SK-N-DZ (cell line): ENCODE measurements around the gene RIPPLY2. TPM values are rescaled to one million over a fixed set of nuclear protein-coding genes. Genes with fewer than 3 reads are reported as not detected.
"Not testable (repeated sequence)": the region's sequence is repeated elsewhere in the genome, so short reads cannot be mapped to it uniquely, and the experiment has no call there.

Experiments used
- DNase-seq: peaks from one replicate; pipeline ENCODE4 v3.0.0-alpha.2; 2015; ENCODE audit warnings: low spot score
- polyA plus RNA-seq, 2 experiments: library from polyadenylated mRNA; depleted of rRNA; stranded (reverse); fragments of >200 nt; gene quantifications; 2 replicates each; pipeline ENCODE4 v1.2.3, GENCODE V29; 2014

Gene RIPPLY2, protein sequence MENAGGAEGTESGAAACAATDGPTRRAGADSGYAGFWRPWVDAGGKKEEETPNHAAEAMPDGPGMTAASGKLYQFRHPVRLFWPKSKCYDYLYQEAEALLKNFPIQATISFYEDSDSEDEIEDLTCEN
- 21.8 and 27.0 TPM in 2 replicates for polyA plus RNA-seq (2014; cell fraction: cytosol; rRNA removed)
- polyA plus RNA-seq (2014; cell fraction: nucleus; rRNA removed), result 11.6 and 16.2 TPM in 2 replicates

DNA sequence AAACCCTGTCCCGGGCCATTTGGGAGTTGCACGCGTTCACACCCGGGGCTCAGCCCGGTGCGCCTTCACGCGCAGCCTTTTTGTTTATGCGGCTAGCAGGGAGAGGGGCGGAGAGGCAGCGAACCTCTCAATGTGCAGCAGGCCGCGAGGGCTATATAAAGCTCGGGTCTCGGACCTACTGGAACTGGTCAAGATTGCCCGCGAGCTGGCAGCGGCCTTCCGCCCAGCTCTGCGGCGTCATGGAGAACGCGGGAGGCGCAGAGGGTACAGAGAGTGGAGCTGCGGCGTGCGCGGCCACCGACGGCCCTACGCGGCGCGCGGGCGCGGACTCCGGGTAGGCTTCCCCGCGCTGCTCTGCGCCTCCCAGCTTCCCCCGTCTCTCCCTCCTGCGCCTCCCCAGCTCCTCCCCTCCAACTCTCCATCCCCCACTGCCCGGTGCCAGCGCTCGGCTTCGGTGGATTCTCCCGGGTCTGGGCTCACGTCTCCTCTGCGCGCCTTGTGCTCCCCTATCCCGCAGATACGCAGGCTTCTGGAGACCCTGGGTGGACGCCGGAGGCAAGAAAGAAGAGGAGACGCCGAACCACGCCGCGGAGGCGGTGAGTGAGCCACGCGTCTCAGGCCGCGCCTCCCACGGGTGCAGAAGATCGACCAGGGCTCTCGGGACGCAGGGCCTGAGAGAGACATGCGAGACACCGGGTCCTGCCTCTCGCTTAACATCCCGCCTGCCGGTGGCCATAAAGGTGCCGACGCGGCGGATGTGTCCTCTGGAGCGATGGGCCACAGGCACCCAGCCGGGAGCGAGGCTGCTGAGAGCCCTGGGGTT is at the start of gene RIPPLY2:
TSS of gene RIPPLY2 (plus strand) at position 183 of the 823 bp plus-strand sequence. CDS start at position 240, 57 bp downstream.
- DNase-seq, result peak; percentile 80

DNA sequence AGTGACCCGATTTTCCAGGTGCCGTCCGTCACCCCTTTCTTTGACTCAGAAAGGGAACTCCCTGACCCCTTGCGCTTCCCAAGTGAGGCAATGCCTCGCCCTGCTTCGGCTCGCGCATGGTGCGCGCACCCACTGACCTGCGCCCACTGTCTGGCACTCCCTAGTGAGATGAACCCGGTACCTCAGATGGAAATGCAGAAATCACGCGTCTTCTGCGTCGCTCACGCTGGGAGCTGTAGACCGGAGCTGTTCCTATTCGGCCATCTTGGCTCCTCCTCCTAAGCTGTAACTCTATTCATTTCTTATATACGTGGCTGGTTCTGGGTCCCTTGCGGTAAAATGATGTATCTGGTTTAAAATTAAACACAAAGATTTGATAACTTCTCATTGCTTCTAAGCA is 49.7 kb upstream of the RIPPLY2 start:
- DNase-seq, result not testable (repeated sequence)

DNA sequence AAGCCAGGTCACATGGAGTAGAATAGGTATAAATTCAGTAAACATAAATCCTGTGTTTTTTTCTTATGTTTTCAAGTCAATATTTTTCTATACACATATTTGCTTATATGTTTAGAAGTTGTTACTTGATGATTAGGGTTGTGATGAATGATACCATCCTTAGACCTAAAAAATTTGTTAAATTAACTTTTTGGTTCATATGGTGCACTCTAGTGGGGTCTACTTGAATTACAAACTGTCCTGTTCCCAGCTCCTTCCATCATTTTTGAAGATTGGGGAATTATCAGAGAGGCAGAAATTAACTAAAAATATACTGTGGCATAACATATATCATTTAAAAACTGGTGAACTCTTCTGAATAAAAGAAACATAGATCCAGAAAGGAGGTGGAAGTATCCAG is 48.3 kb upstream of the RIPPLY2 start:
- no peak for DNase-seq

DNA sequence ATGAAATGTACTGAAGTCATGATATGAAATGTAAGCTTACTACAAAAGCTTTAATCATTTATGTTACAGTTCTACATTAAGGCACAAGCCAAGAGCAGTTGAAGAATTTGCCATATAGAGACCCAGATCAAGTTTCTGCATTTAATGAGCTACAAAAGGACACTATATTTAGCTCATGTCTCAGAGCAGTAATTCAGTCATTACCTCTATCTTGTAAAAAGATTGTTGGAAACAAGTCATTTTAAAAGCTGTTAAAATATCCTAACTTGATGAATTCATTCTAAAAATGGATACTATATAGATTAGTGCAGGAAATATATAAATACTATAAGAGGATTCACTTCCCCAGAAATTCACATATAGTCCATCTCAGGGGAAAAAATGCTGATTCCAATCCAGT is 45.2 kb upstream of the RIPPLY2 start:
- DNase-seq, result no peak

DNA sequence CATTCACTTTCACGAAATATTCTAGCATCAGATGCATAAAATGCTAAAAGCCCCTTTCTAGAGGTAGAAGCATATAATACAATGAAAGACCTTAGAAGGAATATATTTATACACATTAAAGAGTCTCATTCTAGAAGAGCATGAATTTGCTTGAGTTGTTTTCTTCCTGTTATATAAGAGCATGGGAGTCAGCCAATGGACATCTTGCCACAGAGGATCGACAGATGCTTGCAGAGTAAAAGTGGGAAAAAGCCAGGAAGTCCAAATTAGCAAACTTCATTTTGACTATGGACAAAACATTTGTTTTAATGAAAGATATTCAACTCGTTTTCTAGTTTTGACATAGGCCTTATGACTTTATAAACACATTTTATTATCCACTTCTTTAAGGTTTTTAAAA is 44.2 kb upstream of the RIPPLY2 start:
- DNase-seq, result no peak

DNA sequence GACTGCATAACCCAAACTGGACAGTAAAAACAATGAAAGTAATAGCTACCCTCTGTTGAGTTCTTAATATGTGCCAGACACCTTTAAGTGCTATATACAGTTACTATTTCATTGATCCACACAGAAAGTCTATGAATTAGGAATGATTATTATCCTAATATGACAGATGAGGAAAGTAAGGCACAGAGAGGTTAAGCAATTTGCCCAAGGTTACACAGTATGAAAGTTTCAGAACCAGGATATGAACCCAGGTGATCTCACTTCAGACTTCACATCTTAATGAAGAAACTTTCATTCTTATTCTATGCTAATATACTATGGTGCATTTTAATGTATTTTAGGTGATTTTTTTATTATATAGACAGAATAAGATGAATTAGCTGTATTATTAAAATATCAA is 40.6 kb upstream of the RIPPLY2 start:
- DNase-seq, result no peak

DNA sequence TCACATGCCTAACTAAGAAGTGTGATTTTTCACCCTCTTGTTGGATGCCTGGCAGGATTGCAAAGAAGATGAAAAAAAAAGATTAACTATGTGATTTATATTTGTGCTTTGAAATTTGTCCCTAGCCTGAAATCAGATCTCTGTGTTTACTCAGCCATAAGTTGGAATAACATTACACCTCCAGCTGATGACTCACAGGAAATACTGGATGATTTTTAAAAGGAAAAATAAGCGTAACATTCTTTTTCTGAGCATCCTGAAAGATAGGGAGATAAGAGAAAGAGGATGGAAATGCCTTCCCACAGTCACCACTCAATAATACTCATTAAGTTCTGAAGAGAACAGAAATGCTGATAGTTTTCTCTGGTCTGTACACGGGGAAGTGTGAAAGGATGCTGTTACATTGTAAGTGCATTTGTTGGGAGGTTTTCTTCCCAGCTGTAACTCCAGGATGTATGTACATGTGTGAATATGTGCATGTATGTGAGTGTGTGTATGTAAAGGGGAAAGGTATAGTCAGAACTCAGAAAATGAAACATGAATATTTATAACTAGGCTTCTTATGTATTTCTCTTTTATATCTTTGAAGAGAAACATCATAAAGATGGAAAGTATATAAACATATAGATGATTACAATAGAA is 37.4 kb upstream of the RIPPLY2 start:
- DNase-seq, result no peak

DNA sequence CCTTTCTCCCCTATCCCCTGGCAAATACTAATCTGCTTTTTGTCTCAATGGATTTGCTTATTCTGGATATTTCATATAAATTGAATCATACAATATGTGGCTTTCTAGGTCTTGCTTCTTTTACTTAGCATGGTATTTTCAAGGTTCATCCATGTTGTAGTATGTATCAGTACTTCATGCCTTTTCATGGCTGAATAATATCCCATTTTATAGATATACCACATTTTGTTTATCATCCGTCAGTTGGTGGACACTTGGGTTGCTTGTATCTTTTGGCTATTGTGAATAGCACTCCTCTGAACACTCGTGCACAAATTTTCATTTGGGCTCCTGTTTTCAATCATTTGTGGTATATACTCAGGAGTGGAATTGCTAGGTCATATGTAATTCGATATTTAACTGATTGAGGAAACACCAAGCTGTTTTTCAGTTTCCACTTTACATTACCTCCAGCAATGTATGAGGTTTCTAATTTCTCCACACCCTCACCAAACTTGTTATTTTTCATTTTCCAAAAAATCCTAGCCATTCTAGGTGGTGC is 30.5 kb upstream of the RIPPLY2 start:
- DNase-seq, result no peak

DNA sequence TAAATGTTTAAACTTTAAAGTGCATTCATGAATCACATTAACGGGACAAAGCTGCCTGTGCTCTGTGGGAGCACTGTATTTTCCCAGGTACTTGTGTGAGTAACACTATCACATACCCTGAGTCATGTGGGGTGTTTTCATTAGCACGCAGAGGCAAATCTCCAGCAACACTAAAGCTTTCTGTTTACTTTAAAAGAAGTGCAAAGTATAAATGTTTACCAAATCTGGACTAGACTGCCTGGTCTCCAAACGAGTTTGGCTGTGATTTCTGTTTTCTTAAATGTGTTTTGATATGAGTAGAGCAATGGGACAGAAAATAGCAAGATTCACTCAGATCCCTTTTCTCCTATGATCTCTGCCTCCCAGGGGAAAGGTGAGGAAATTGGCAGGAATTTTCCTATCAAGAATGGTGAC is 28.8 kb upstream of the RIPPLY2 start:
- no peak for DNase-seq

DNA sequence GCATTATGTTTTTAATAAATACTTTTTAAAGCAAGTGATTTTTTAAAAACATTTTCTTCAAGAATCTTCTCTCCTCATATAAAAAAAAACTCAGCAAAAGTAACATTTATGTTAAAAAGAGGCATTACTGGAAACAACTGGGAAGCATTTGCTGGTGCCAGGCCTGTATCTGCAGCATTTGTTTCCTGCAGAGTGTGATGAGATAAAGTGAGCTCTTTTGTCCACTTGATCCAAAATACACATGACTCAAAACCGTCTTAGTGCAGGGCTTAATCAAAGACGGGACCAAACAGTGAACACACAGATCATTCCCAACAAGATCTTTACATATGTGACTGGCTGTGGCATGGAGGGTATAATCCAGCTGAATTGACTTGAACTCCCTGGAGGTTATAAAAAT is 28.3 kb upstream of the RIPPLY2 start:
- DNase-seq, result no peak

DNA sequence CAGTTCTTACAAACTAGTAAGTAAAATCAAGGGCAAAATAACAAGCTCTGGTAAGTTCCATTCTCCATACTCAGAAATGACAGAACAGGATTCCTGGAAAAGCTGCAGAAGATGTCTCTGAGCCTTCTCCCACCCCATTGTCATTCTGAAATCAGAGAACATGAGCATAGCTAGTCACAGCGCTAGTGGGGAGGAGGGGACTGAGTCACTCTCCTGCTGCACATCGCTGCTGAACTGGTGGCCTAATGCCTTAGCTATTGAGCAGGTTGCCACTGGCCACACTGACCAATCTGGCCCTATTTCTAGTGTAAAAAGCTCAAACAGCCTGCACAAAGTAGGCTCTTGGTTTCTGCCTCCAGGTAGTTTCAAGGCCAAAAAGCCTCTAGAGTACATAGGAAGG is 26.1 kb upstream of the RIPPLY2 start:
- no peak for DNase-seq

DNA sequence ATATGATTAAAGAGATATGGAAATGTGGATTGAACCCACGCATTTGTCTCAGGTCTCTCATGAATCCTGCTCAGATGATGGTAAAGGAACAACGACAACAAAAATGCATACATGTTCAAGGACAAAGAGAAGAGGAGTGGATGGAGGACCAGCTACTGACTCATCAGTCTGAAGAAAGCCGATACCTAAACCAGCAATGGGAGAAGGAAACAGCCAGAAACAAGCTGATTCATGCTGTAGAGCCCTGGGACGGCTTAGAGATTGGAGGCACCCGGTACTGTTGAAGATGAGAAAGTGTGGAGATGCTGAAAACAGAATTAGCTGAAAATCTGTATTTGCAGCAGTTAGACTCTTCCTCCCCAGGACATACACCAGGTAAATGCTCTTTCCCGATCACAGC is 14.4 kb upstream of the RIPPLY2 start:
- no peak for DNase-seq

DNA sequence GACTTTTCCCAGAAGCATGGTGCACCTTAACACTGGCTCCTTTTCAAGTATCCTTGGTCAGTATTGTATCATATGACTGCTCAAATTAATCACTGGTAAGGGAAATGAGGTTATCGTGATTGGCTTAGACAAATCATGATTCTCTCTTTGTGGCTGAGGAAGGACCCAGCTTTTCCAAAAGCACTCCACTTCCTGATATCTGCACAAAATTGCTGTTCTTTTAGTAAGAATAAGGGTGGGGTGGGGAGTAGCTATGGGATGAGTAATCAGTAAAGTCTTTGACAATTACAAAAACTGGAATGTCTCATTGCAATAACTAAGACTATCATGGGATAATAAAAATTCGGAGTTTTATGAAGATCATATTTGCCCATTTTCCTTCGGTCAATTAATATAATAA is 9.0 kb upstream of the RIPPLY2 start:
- no peak for DNase-seq

DNA sequence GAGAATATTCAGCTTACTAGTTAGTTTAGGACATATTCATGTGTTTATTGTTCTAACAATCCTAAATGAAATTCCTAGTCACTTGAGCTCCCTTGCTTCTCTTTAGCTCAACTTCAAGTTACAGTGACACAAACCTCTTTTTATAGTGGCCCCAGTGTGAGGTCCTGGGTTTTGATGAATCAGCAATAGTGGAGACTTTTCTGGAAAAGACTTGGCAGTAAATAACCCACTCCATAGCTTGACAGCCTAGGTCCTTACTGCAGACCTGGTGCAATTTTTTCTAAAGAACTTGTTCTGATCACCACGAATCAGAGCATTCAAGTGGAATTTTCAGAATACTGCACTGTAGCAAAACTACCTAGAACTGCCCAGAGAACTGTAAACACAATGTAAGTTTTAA is 6.9 kb upstream of the RIPPLY2 start:
- no peak for DNase-seq

DNA sequence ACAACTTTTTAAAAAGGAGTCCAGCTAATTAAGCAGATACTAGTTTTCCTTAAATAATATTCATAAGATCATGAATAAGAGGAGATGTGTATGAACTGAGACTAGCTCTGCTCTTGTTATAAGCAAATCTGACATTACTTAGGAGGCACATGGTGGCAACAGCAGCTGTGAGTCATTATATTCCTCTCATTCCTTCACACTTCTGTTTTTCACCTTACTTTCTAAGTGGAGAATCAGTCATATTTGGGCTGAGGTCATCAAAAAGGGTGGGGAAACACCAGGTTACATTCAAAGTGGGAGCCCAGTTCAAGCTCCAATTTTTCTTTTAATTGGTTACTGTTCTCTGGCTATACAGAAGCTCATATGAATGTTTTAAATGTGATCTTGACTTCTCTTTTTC is 6.0 kb upstream of the RIPPLY2 start:
- no peak for DNase-seq

DNA sequence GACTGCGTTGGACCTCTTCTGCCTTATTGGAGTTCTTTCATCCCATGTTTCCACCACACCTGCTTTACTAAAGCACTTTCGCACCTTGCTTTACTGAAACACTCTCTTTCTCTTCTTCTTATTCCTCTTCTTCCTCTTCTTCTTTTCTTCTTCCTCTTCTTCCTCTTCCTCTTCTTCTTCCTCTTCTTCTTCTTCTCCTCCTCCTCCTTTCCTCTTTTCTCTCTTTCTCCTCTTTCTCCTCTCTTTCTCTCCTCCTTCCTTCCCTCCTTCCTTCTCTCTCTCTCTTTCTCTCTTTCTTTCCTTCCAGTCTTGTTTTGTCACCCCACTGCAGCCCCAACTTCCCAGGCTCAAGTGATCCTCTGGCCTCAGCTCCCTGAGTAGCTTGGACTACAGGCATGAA is 4.0 kb upstream of the RIPPLY2 start:
- no peak for DNase-seq

DNA sequence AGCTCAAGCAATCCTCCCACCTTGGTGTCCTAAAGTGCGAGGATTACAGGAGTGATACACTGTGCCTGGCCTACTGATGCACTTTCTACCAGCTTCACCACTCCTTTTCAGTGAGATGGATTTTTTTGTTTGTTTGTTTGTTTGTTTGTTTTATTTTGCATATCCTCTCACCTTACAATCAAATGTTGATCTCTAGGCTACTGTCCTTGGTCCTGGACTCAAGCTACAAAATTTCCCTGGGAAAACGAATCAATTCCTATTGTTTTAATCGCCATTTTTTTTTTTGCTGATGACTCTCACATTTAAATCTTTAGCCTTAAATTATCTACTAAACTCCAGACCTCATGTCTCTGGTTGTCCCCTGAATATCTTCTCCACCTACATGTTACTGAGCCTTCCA is 3.5 kb upstream of the RIPPLY2 start:
- DNase-seq, result no peak

DNA sequence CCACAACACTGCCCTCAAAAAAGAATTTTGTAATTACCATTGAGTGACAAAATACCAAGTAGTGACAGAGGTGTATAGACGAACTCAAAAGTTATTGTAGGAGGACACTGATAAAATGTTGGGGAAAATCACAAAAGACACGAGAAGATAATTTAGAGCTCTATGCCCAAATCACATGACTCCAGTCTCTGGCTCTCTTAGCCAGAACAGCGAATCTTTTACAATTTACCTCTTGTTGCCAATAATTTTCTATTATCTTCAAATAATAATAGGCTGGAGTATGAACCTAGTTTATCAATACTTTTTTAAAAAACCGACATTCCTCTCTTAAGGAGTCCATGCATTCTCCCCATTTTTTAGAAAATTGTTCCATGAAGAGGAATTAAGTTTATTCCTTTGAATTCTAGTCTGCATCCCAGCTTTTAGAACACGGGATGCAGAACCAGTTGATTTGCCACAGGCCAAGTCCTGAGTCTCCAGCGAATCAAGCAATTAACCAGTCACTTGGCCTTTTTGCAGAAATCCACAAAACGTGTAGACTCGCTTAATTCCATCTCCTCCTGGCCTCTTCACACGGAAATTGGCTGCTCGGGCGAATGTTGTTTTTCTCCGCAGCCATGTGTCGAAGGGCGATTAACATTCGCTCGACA is 507 bp upstream of the RIPPLY2 start:
- no peak for DNase-seq

DNA sequence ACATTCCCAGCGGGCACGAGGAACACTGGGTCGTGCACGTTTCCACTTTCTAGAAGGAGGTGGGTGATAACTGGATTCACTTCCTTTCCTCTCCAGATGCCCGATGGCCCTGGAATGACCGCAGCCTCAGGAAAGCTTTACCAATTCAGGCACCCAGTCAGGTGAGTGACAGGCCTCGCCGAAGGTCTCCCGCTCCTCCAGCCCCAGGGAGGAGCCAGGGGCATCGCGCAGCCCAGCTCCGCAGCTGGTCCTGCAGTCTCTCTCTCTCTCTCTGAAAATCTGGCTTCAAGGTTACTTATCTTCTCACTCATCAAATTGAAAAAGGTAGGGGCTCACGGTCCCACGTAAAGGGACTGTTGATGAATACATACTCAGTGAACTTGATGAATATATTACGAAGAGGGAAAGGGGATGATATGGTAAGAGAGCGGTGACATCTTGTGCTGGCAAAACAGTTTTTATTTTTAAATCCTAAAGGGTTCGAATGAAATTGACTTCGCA is 891 bp downstream of the RIPPLY2 start:
- DNase-seq, result peak; percentile 67

DNA sequence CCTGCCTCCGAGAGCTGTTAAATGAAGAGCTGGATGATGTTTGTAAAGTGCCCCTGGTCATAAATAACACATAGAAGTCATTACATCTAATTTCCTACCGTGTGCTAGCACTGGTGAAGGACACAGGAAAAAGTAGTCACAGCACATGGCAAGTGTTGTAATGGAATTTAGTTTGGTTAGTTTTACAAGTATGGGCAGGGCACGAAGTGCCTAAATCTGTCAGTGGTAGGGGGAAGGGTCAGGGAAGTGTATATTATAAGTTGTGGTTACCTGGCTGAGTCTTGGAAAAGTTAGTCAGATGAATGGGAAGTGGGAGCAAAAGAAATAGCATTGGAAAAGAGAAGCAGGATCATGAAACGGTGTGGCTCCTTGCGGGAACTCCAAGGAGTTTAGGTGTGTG is 1.6 kb downstream of the RIPPLY2 start:
- DNase-seq, result no peak

DNA sequence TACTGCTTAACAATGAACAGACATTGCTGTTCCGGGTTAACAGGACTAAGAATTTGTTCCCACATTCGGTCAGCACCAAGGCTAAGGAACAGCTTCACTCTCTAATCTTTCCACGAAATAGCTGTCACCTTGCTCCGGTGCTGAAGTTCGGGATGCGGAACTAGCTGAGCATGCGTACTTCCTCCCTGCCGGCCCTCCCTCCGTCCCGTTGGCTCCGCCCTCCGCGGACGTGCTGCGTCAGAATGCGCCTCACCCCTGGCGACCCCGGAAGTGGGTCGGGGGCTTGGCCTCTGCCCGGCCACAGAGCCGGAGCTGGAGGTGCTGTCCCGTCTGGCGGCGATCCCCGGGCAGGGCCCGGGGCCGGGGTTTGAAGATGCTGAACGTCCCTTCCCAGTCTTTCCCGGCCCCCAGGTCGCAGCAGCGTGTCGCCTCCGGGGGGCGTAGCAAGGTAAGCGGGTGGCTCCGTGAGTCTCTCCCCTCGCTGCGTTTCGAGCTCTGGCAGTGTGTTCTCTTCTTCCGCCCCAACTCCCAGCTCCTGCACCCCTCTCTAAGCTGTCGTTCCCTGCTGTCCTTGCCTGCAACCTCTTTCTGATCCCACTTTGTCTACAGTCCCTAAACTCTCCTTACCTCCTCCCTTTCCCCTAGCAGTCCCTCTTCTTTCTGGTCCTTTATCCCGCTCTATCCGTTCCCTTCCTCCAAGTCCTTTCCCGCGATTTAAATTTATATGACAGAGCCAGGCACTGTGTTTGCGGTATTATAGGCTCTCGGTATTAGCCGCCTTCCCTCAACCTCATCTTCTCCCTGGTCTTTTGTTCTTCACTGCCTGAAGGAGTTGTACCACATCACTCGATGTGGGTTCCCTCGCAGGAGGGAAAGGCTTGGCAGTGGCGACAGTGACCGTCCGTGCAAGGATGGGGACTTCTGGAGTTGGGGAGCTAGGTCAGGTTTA is 6.5 kb downstream of the RIPPLY2 start, which contains the start of gene CYB5R4:
TSS of gene CYB5R4 (plus strand) at position 280 of the 949 bp plus-strand sequence. CDS start at position 374, 94 bp downstream.
- peak; percentile 90 for DNase-seq
